ENCODE results near the gene SYT1. TPM values are rescaled to one million over a fixed set of nuclear protein-coding genes. Genes with fewer than 3 reads are reported as not detected.

Gene SYT1
- total RNA-seq, 1 donor = 0.81 TPM

- no peak for DNase-seq (ENCODE audit: low read depth in 2 of 3, low spot score in 2 of 3)
Measured at GRCh38 chr12:79378496-79378895, 513.9 kb downstream of the SYT1 start.

- DNase-seq (ENCODE audit: low read depth in 2 of 3, low spot score in 2 of 3) = no peak
Measured at GRCh38 chr12:79380402-79380801, 515.8 kb downstream of the SYT1 start.

GRCh38 chr12:79381248-79382208 lies 517.0 kb downstream of the SYT1 start:
- DNase-seq (ENCODE audit: low read depth in 2 of 3, low spot score in 2 of 3) = no peak

DNA sequence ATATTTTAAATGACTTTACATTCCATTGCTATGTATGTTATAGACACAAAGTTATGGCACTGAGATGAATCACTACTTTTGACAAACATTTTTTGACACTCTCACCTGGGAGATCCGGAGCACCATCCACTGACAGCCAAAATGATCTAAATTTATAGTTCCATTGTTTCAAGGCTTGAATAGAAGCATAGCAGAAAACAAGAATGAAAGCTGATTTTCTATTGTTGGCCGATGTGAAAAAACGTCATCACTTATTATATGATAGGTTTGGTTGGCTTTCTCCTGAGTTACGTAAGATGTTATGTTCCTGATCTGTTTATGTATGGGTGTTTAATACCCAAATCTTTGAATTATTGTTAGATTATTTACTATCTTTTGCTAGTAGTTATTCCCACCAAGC lies 520.0 kb downstream of the SYT1 start:
- DNase-seq (ENCODE audit: low read depth in 2 of 3, low spot score in 2 of 3) = no peak

- DNase-seq (ENCODE audit: low read depth in 2 of 3, low spot score in 2 of 3) = no peak
Measured at GRCh38 chr12:79388011-79388410, 523.4 kb downstream of the SYT1 start.

DNA sequence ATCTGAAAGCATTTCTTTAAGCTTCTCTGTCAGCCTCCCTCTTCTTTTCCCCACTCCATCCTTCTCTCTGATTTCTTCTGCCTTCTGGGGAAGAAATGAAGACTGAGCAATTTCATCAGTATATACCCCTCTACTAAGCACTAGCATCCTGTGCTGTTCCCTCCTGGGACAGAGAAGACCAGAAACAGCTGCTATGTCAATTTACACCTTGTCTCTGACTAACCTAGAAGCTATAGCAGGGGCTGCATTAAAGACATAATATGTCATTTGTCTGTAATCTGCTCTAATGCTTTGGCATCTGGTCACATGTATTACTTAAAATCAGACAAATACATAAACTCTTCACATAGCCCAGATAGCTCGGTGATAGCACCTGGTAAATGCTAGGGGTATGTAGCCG lies 529.3 kb downstream of the SYT1 start:
- DNase-seq (ENCODE audit: low read depth in 2 of 3, low spot score in 2 of 3) = no peak

- no peak for DNase-seq (ENCODE audit: low read depth in 2 of 3, low spot score in 2 of 3)
Measured at GRCh38 chr12:79397609-79398008, 533.0 kb downstream of the SYT1 start.

DNA sequence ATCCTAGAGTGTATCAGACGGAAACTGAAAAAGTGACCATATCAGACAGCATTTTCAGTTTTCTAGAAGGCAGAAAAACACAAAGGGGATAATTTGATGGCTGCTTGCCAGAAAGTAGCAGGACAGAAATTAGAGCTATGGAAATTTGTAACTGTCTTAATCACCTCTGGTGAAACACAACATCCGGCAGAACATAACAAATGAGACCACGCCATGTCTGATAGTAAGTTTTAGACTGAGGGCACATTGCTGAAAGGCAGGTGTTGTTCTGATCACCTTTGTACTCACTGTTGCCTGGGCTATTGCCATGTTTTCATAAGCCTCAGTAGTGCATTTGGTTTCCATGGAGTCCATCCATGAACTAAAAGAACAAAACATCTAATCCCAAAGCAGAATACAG lies 535.9 kb downstream of the SYT1 start:
- DNase-seq (ENCODE audit: low read depth in 2 of 3, low spot score in 2 of 3) = no peak

DNA sequence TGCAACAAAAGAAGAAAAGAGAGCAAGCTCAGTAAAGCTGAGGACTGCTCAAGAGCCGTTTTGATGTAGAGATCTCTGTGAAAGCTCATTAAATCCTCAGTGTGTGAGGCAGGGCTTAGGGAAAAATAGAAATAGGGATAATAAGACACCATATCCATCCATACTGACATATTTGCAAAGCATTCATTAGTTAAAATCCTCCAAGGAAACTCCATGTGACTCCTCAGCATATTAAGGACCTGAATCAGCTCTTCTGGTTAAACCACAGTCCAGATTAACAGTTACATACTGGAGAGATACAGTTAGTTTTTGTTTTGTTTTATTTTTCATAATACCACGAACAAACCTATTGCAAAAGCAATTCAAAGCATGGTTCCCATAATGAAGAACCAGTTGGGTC lies 538.0 kb downstream of the SYT1 start:
- no peak for DNase-seq (ENCODE audit: low read depth in 2 of 3, low spot score in 2 of 3)

- DNase-seq (ENCODE audit: low read depth in 2 of 3, low spot score in 2 of 3) = no peak
Measured at GRCh38 chr12:79406993-79407392, 542.4 kb downstream of the SYT1 start.

DNA sequence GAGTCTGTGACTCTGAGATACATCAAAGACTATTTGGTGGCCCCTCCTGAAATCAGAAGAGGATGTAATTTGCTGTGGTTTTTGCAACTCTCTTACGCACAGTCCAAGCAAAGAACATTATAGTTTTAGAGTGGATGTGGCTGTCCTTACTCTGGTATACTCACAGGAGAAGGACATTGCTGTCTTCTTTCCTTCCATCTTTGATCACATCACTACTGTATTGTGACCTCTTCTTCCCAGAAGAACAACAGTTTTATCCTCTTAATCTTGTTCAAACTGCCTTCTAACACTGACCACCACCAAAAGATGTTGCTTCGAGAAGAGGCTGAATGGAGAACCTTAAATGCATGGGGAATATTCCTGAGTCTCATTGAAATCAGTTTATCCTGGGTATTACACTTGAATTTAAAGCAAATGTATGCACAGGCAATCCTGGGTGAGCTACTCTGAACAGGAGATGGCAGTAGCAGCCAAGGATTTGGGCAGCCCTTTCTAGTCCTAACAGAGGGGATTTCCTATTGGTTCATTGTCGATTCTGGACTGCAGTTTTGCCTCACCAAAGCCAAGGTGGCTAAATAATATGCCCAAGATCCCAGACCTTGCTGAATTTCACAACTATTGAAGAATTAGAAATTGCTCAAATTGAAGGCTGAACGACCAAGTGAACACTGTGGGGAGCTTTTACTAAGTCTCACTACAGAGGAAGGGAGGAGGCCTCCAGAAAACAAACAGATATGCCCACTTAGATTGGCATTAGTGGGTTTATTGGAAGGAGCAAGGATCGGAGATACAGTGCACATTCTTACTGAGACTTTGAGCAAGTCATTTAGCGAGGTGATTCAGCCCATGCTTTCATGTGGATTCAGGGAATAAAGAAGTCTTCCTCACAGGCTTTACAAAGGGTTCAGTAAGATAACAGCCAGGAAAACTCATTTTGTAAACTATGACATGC lies 543.4 kb downstream of the SYT1 start:
- DNase-seq (ENCODE audit: low read depth in 2 of 3, low spot score in 2 of 3) = peak in 2 of 3 donors; percentile 33 to 77

GRCh38 chr12:79408689-79409088 lies 544.1 kb downstream of the SYT1 start:
- DNase-seq (ENCODE audit: low read depth in 2 of 3, low spot score in 2 of 3) = no peak

DNA sequence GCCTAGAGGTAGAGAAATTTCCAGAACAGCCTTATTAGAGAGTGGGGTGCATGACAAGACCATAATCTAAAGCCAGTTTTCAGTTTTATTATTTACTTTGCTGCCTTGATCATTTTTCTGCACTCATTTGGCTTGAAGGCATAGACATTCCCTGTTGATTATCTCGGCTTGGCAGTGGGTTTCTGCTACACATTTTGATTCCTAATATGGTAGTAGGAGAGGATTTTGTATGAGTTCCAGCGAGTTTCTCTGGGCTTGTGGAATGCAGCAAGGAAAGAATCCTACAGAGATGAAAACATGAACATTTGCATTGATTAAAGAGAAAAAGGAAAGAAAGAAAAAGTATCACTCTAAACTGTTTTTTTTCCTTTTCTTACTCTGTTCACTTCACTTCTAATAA lies 545.0 kb downstream of the SYT1 start:
- DNase-seq (ENCODE audit: low read depth in 2 of 3, low spot score in 2 of 3) = no peak

GRCh38 chr12:79411791-79412190 lies 547.2 kb downstream of the SYT1 start:
- DNase-seq (ENCODE audit: low read depth in 2 of 3, low spot score in 2 of 3) = no peak

DNA sequence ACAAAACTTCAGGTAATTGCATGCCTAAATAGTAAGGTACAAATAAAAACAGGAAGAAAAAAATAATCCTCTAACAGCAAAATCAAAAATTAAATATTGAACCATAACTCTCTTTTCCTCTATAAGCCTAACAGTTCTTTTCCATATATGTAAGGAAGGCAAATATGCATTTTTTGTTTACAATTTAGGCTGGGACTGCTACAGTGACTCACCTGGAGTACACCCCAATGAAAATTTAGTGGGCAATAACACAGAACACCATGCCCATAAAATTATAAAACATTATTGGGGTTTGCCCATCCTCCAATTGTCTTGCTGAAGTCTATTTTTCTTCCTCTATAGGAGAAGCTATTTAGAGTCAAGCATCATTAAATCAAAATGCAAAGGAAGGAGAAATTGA lies 549.2 kb downstream of the SYT1 start:
- DNase-seq (ENCODE audit: low read depth in 2 of 3, low spot score in 2 of 3) = no peak

- DNase-seq (ENCODE audit: low read depth in 2 of 3, low spot score in 2 of 3) = no peak
Measured at GRCh38 chr12:79414252-79414651, 549.7 kb downstream of the SYT1 start.

DNA sequence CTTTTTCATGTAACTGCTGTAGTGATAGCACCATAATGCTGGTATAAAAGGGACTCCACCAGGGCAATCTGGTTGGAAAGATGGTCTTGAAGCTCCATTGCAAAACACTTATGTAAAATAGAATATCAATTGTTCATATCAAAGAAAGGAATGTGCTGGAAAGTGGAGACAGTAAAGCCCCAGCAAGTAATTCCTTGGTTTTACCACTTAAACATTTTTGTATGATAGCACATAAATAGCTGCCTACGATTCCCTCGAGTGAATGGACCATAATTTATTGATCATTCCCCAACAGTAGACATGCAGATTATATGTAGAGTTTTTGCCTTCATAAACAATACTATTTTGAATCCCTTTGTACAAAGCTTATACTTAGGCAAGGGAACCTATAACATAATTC lies 550.7 kb downstream of the SYT1 start:
- no peak for DNase-seq (ENCODE audit: low read depth in 2 of 3, low spot score in 2 of 3)

DNA sequence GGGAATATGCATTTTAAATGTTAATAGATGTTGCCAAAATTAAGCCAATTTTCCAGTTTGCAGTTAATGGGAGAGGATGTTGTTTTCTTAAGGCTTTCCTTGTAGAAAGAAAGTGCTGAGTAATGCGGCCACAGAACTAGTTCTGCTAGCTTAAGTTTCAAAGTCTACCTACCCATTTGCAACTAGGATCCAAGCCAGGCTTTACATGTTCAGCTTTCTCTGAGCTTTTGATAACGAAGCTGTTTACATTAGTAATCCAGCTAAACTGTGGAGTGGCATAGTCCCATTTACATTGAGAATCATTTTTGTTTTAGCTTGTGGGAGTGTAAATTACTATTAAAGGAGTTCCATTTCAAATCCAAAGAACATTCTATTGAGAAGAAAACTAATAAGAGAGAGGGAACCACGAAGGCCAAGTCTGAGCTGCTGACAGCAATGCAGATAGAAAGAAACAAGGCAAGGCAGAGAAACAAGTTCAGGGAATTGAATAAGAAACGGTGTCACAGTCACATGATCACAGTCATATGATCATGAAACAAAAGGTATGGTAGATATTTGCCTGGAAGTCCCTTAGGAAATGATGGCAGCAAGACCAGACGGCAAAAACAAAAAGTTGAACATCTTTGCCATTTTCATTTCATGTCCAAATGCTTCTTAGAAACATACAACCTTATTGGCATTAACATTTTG lies 551.3 kb downstream of the SYT1 start:
- no peak for DNase-seq (ENCODE audit: low read depth in 2 of 3, low spot score in 2 of 3)

DNA sequence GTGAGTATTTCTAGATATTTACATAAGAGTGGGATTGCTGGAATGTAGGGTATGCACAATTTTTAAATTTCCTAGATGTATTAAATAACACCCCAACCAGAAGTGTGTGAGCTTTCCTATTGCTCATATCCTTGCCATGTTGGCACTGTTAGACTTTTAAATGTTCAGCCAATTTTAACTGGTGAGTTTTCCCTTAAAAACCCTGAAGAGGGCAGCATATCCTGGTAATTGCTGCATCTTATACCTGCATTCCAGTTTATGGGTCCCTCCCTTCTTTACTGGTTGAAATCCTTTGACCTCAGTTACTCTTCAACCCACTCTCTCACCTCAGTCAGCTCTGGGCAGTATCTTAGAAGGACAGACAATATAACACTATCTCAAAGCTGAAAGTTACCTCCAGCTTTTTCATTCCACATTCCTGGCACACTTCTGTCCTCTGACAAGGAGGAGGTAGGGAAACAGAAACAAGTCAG lies 555.6 kb downstream of the SYT1 start:
- DNase-seq (ENCODE audit: low read depth in 2 of 3, low spot score in 2 of 3) = peak in 1 of 3 donors; percentile 33

GRCh38 chr12:79421236-79421740 lies 556.7 kb downstream of the SYT1 start:
- DNase-seq (ENCODE audit: low read depth in 2 of 3, low spot score in 2 of 3) = no peak
